Right kidney (tissue), 9 donors: ENCODE data around the gene MCRIP1.

Source experiments
- DNase-seq: peaks from one replicate; pipeline ENCODE4 v3.0.0-alpha.2; 2016
- long read RNA-seq, 8 donors: transcript quantifications; one replicate each; lab custom pipeline, GENCODE V29; 2026

Gene MCRIP1
- long read RNA-seq, donor 1, transcript MCRIP1-210 (4 exons, 577 nt): minor isoform, 8 of 109 reads
- long read RNA-seq, donor 1, transcript MCRIP1-207 (4 exons, 2,775 nt): minor isoform, 7 of 109 reads
- long read RNA-seq, donor 1, transcript MCRIP1-201 (5 exons, 1,209 nt): major isoform, 63 of 109 reads
- long read RNA-seq, donor 1, transcript MCRIP1-203 (6 exons, 925 nt): minor isoform, 21 of 109 reads
- long read RNA-seq, donor 1, partial matches to known transcripts: 6 of 109 reads
- long read RNA-seq, donor 1, other reads (novel, unspliced or antisense): 0 of 109 reads
- long read RNA-seq, donor 2, transcript MCRIP1-201 (5 exons, 1,209 nt): major isoform, 38 of 73 reads
- long read RNA-seq, donor 2, transcript MCRIP1-203 (6 exons, 925 nt): minor isoform, 13 of 73 reads
- long read RNA-seq, donor 2, transcript MCRIP1-207 (4 exons, 2,775 nt): minor isoform, 5 of 73 reads
- long read RNA-seq, donor 2, partial matches to known transcripts: 10 of 73 reads
- long read RNA-seq, donor 2, other reads (novel, unspliced or antisense): 0 of 73 reads
- long read RNA-seq, donor 3, transcript MCRIP1-207 (4 exons, 2,775 nt): minor isoform, 7 of 33 reads
- long read RNA-seq, donor 3, transcript MCRIP1-203 (6 exons, 925 nt): minor isoform, 8 of 33 reads
- long read RNA-seq, donor 3, transcript MCRIP1-201 (5 exons, 1,209 nt): major isoform, 16 of 33 reads
- long read RNA-seq, donor 3, partial matches to known transcripts: 0 of 33 reads
- long read RNA-seq, donor 3, other reads (novel, unspliced or antisense): 0 of 33 reads
- long read RNA-seq, donor 4, transcript MCRIP1-203 (6 exons, 925 nt): minor isoform, 8 of 48 reads
- long read RNA-seq, donor 4, transcript MCRIP1-207 (4 exons, 2,775 nt): minor isoform, 6 of 48 reads
- long read RNA-seq, donor 4, transcript MCRIP1-201 (5 exons, 1,209 nt): major isoform, 30 of 48 reads
- long read RNA-seq, donor 4, partial matches to known transcripts: 0 of 48 reads
- long read RNA-seq, donor 4, other reads (novel, unspliced or antisense): 0 of 48 reads
- long read RNA-seq, donor 5, transcript MCRIP1-207 (4 exons, 2,775 nt): minor isoform, 7 of 86 reads
- long read RNA-seq, donor 5, transcript MCRIP1-203 (6 exons, 925 nt): minor isoform, 16 of 86 reads
- long read RNA-seq, donor 5, transcript MCRIP1-201 (5 exons, 1,209 nt): major isoform, 52 of 86 reads
- long read RNA-seq, donor 5, partial matches to known transcripts: 0 of 86 reads
- long read RNA-seq, donor 5, other reads (novel, unspliced or antisense): 0 of 86 reads
- long read RNA-seq, donor 6, transcript MCRIP1-210 (4 exons, 577 nt): minor isoform, 6 of 82 reads
- long read RNA-seq, donor 6, transcript MCRIP1-203 (6 exons, 925 nt): minor isoform, 11 of 82 reads
- long read RNA-seq, donor 6, transcript MCRIP1-211 (3 exons, 751 nt): minor isoform, 7 of 82 reads
- long read RNA-seq, donor 6, transcript MCRIP1-201 (5 exons, 1,209 nt): major isoform, 33 of 82 reads
- long read RNA-seq, donor 6, partial matches to known transcripts: 15 of 82 reads
- long read RNA-seq, donor 6, other reads (novel, unspliced or antisense): 0 of 82 reads
- long read RNA-seq, donor 7: 0 reads
- long read RNA-seq, donor 8, transcript MCRIP1-210 (4 exons, 577 nt): minor isoform, 5 of 63 reads
- long read RNA-seq, donor 8, transcript MCRIP1-201 (5 exons, 1,209 nt): major isoform, 34 of 63 reads
- long read RNA-seq, donor 8, transcript MCRIP1-203 (6 exons, 925 nt): minor isoform, 11 of 63 reads
- long read RNA-seq, donor 8, partial matches to known transcripts: 0 of 63 reads
- long read RNA-seq, donor 8, other reads (novel, unspliced or antisense): 0 of 63 reads

GRCh38 chr17:81833160-81833920 is at the start of gene MCRIP1:
MCRIP1 (minus strand) TSS chr17:81833291; CDS start chr17:81824506, 8,785 bp downstream.
- peak; percentile 81 for DNase-seq

DNA sequence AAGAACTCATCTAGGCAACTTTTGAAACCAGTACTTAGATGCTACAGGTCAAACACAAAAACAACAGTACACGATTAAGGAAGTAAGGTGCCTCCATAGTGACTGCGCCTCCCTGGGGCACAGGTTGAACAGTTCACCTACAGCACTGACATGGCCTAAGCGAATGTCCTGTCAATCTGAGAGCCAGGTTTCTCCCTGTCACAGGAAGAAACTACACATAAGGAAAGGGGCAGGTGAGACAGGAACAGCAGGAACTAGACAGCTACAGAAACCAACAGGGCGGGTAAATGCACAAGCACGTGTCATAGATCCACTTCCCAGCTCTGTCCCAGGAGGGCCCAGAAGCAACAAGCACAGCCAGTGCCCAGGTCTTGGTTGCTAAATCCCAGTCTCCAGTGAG is 46.0 kb upstream of the MCRIP1 start:
- DNase-seq: no peak

- DNase-seq: no peak
Observed at GRCh38 chr17:81878294-81878693, 45.2 kb upstream of the MCRIP1 start.

DNA sequence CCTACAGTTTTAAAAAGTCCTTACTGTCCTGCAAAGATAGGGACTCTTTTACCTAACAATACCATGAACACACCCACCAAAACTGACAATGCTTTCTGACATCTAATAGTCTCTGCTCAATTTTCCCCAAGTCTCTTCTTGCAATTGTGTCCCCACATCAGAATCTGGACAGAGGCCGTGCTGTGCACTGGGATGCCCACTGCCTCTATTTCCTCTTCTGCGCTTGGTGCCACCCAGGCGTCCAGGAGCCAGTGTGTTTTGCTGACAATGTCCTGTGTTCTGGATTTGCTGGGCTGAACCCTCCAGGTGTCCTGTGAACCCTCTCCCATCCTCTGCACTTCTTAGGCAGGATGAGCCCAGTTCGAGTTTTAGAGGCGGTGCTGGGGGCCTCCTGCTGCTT is 44.5 kb upstream of the MCRIP1 start:
- no peak for DNase-seq

DNA sequence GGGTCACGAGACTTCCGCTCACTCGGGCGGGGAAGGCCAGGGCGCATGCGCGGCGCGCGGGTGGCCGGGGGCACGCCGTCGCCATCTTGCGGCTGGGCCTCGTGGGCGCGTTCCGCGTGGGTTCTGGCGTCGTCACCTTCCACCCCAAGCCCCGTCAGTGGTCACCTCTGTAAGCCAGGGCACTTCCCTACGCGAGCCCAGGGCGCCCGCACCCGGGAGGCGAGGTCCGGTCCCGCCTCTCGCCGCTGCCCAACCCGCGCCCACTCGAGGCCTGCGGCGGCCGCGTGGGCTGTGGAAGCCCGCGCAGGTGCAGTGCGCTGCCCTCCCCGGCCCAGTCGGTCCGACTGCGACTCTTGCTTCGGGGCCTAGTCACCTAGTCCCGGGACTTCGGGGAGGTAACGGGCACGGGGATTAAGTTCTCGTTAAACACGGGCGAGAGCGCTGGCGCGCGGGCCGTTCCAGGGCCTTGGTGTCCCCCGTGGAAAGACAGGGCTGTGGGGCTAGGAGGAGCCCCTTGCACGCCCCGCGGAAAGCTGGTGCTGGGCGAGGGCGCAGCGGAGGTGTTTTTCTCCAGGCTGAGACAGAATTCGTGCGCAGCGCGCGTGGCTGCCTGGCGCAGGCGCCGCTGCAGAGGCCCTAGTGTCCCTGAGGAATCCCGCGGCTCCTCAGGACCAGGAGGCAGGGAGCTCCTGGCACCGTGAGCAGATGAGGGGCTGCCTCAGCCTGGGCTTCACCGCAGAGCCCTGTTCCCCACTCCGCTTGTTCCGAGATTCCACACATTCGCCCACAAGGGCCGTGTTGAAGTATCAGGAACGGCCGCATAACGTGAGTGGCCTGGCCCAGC is 38.5 kb upstream of the MCRIP1 start:
- DNase-seq: peak; percentile 91

- DNase-seq: no peak
Observed at GRCh38 chr17:81870981-81871386, 37.9 kb upstream of the MCRIP1 start, which contains the start of gene ARHGDIA. ARHGDIA (minus strand) TSS chr17:81871337; CDS start chr17:81869930, 1,407 bp downstream.

DNA sequence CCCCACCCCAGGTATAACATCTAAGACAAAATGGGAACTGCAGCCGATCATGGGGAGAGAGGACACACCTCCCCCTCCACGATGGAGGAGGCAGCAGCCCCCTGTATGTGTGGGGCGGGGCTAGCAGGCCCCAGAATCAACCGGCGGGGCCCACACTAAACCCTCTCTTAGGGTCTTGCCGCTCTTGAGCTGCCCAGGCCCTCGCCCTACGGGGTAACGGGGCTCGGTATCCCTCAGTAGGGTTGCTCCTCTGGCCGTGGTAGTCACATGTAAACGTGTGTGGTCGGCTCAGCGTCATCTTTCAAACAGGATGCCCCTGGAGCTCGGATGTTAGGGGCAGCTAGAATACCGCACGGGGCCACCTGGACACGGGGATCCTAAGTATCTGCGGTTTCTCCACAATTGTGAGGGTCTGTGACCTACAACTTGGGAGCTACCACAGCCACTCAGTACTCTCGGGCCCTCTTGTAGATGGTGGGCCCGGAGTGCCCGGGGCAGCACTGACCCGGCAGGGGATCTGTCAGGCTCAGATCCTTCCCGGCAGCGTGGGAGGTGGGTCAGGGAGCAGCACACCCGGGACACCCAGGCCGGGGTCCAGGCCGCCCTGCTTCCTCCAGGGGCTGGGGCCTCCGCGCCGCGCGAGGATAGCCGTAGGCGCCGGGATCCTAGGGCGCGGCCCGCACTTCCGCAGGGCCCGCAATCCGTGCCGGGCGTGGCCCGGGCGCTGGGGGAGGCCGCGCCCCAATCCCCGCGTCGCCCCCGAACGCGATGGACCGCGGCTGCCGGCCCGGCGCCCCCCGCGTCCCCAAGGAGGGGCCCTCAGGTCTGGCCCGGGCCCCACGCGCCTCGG is 37.3 kb upstream of the MCRIP1 start:
- DNase-seq: peak; percentile 75

GRCh38 chr17:81869221-81870130 is 36.4 kb upstream of the MCRIP1 start:
- peak; percentile 80 for DNase-seq

DNA sequence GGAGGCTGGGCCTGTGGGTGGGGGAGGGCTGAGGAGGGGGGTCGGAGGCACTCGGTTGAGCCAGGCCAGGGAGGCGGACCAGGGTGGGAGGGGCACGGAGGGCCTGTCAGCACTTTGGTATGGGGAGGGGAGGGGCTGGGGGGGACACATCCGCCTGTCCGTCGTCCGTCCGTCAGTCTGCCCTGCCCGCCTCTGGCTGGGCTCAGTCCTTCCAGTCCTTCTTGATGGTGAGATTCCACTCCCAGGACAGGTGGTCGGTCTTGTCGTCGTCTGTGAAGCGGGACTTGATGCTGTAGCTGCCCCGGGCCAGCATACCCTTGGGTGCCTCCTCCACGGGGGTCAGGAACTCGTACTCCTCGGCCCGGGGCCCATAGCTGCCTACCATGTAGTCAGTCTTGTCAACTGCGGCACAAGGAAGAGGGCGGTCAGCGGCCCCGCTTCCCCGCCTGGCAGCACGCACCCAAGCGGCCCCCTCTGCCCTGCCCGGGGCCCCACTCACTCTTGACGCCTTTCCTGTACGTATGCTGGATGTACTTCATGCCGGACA is 35.7 kb upstream of the MCRIP1 start:
- no peak for DNase-seq

DNA sequence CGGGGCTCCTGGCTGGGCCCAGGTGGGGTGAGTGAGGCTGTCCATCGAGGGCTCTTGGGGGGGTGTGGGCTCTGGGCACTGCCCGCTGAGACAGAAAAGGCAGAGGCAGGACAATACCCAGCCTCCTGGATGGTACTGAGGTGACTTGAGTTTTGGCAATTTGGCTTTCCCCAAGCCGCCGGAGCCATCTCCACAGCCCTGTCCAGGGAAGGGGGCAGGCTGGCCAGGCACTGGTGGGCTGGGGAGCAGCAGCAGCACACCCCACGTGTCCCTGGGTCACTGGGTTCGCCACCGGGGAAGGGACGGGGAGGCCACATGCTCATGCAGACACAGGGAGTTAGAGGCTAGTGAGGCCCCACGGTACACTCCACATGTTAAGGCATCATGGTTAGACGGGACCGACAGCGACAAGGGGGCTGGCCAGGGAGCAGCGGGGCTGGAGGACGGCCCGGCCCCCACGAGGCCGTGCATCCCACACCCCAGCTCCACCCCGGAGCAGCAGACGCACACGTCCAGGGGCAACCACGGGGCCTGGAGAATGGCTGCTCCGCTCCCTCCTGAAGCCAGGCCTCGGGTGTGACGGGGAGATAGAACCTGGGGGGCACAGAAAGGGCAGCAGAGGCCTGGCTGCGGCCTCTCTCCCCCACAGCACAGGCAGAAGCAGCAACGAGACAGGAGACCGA is 35.0 kb upstream of the MCRIP1 start:
- DNase-seq: no peak

DNA sequence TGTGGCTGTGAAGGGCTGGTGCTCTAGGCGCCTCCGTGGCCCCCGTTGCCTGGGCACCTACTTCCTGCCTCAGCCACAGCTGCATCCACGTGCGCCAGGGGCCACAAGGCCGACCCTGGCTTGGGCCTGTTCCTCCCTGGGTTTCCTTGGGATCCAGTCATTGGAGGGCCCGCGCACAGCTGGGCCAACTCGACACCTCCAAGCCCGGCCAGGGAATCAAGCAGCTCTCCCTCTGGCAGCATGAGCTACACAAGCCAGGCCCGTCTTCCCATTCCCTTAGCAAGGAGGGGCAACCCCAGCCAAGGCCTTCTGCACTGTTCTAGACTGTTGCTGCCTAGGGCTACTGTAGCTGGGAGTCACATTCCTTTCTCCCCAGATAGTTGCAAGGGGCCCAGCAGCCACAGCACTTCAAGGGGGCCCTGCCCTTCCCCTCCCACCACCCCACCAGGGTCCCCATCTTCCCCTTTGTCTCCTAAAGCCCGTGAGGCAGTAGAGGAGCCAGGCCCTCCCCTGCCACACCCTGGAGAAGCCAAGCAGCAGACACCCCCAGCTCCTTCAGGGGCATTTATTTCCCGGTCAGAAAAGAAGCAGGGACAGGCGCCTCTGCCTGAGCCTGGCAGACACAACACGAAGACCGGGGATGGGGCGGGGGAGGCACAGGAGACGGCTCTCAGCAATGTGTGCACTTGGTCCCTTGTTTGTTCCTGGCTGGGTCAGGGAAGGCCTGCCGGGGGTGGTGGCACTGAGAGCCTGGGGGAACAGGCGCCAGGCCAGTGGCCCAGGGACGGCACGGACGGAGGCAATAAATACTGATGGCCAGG is 34.3 kb upstream of the MCRIP1 start:
- DNase-seq: no peak

- DNase-seq: no peak
Observed at GRCh38 chr17:81866440-81867169, 33.5 kb upstream of the MCRIP1 start.

- DNase-seq: no peak
Observed at GRCh38 chr17:81865733-81866439, 32.8 kb upstream of the MCRIP1 start.

DNA sequence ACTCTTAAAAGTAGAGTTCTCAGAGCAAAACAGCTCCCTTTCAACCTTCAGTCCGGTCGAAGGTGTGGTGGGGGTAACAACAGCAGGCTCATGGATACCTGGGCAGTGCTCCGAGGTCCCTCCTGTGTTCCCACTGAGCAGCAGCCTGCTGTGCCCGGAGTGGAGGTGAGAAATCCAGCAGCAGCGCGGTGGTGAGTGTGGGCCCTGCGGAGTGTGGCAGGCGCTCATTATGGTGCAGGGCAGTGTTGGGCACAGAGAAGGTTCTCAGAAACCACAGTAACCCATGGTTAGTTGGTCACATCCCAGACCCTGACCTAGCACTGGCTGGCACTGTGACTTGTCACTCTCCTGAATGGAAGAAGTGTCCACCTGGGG is 32.3 kb upstream of the MCRIP1 start:
- DNase-seq: no peak
